ENCODE results near the gene CST5. TPM values are rescaled to one million over a fixed set of nuclear protein-coding genes. Genes with fewer than 3 reads are reported as not detected.
"Not testable (repeated sequence)": the region's sequence is repeated elsewhere in the genome, so short reads cannot be mapped to it uniquely, and the experiment has no call there.

Gene CST5
- total RNA-seq, 1 donor from 2014 or later: not detected

- DNase-seq (ENCODE audit: extremely low read depth, low read depth, low spot score): no peak
Observed at GRCh38 chr20:23856736-23857135, 22.8 kb downstream of the CST5 start.

- DNase-seq (ENCODE audit: extremely low read depth, low read depth, low spot score): no peak
Observed at GRCh38 chr20:23856226-23856625, 23.3 kb downstream of the CST5 start.

GRCh38 chr20:23841693-23842092, 37.9 kb downstream of the CST5 start:
- DNase-seq (ENCODE audit: extremely low read depth, low read depth, low spot score): no peak

- DNase-seq (ENCODE audit: extremely low read depth, low read depth, low spot score): no peak
Observed at GRCh38 chr20:23835716-23836115, 43.8 kb downstream of the CST5 start.

GRCh38 chr20:23832775-23833513, 46.6 kb downstream of the CST5 start:
- DNase-seq (ENCODE audit: extremely low read depth, low read depth, low spot score): no peak

- DNase-seq (ENCODE audit: extremely low read depth, low read depth, low spot score): not testable (repeated sequence)
Observed at GRCh38 chr20:23831961-23832360, 47.6 kb downstream of the CST5 start.

GRCh38 chr20:23826541-23827021, 53.0 kb downstream of the CST5 start, which contains the start of gene CST2:
CST2 (minus strand) TSS chr20:23826729; CDS start chr20:23826660, 69 bp downstream.
- DNase-seq (ENCODE audit: extremely low read depth, low read depth, low spot score): no peak

Other genes with a start within 250 kb of the CST5 start
- gene CST3, start 241.8 kb downstream of the CST5 start, total RNA-seq: 440 and 787 TPM in 2 replicates
- gene CST4, start 190.7 kb downstream of the CST5 start, total RNA-seq: not detected in 2 replicates
- 18.0 and 24.5 TPM in 2 replicates for gene CST1, start 128.8 kb downstream of the CST5 start, total RNA-seq
- gene CST2, start 53.0 kb downstream of the CST5 start, total RNA-seq: not detected in 2 replicates
- gene GGTLC1, start 109.0 kb upstream of the CST5 start, total RNA-seq: not detected in 2 replicates

Data from glomerular endothelial cell (primary cell).